ENCODE measurements around the gene TRRAP. TPM values are rescaled to one million over a fixed set of nuclear protein-coding genes. Genes with fewer than 3 reads are reported as not detected.
"Not testable (repeated sequence)": the region's sequence is repeated elsewhere in the genome, so short reads cannot be mapped to it uniquely, and the experiment has no call there.

Gene TRRAP
- polyA plus RNA-seq, 1 donor from 2014 or later: 10.2 TPM

- Mint-ChIP-seq H3K27ac (no peak overlapping the region), H3K27me3 (peaks cover 3% of the 10 kb centered on the region), H3K9me3 (no peaks in the 10 kb centered on the region), H3K4me1 (peaks cover 3 to 4% (median 3%) of the 10 kb centered on the region in 3 donors), H3K36me3 (no peaks in the 10 kb centered on the region), H3K4me3 (peak overlapping the region in 1 of 4 donors; percentile 42)
Observed at GRCh38 chr7:98872328-98872924, 5.9 kb upstream of the TRRAP start.

- H3K9me3 Mint-ChIP-seq, H3K36me3 Mint-ChIP-seq: not testable (repeated sequence)
- H3K4me3 Mint-ChIP-seq: peak overlapping the region in 1 of 4 donors; percentile 64
Observed at GRCh38 chr7:98873610-98874009, 4.7 kb upstream of the TRRAP start.

GRCh38 chr7:98874942-98875341, 3.4 kb upstream of the TRRAP start:
- peak overlapping the region in 1 of 4 donors; percentile 64 for H3K4me3 Mint-ChIP-seq
- H3K27me3 Mint-ChIP-seq: peaks cover 3% of the 10 kb centered on the region
- no peaks in the 10 kb centered on the region for H3K9me3 Mint-ChIP-seq
- no peaks in the 10 kb centered on the region for H3K36me3 Mint-ChIP-seq
- H3K4me1 Mint-ChIP-seq: peaks cover 7 to 10% (median 7%) of the 10 kb centered on the region in 3 donors
- peak overlapping the region in 1 of 3 donors; percentile 14 for H3K27ac Mint-ChIP-seq

More at GRCh38 chr7:98873610-98874009, 4.7 kb upstream of the TRRAP start:
- not testable (repeated sequence) for H3K4me1 Mint-ChIP-seq, H3K27me3 Mint-ChIP-seq
- peak overlapping the region in 1 of 3 donors; percentile 39 for H3K27ac Mint-ChIP-seq

- H3K27me3 Mint-ChIP-seq: peaks cover under 1% of the 10 kb centered on the region
- H3K27ac Mint-ChIP-seq: peak overlapping the region in 1 of 3 donors; percentile 81
- H3K9me3 Mint-ChIP-seq: no peaks in the 10 kb centered on the region
- peak overlapping the region in 1 of 4 donors; percentile 64 for H3K4me3 Mint-ChIP-seq
- H3K4me1 Mint-ChIP-seq: peaks cover 6 to 9% (median 8%) of the 10 kb centered on the region in 3 donors
- no peaks in the 10 kb centered on the region for H3K36me3 Mint-ChIP-seq
Observed at GRCh38 chr7:98875501-98875900, 2.8 kb upstream of the TRRAP start.

- Mint-ChIP-seq H3K4me3 (peak overlapping the region; percentile 29 to 83 (median 73)), H3K36me3 (no peaks in the 10 kb centered on the region), H3K27me3 (no peaks in the 10 kb centered on the region), H3K9me3 (no peaks in the 10 kb centered on the region), H3K27ac (peak overlapping the region in 2 of 3 donors; percentile 47 to 88), H3K4me1 (peaks cover 5 to 15% (median 7%) of the 10 kb centered on the region in 3 donors)
Observed at GRCh38 chr7:98877146-98877545, 1.2 kb upstream of the TRRAP start.

GRCh38 chr7:98877692-98878364, 504 bp upstream of the TRRAP start:
- Mint-ChIP-seq H3K9me3 (no peaks in the 10 kb centered on the region), H3K36me3 (peaks cover 2% of the 10 kb centered on the region), H3K4me3 (peak overlapping the region; percentile 67 to 83 (median 78)), H3K27ac (peak overlapping the region; percentile 31 to 88 (median 47)), H3K4me1 (peaks cover 5 to 15% (median 7%) of the 10 kb centered on the region in 3 donors), H3K27me3 (no peaks in the 10 kb centered on the region)

- Mint-ChIP-seq H3K27me3 (no peaks in the 10 kb centered on the region), H3K4me1 (peaks cover 5 to 20% (median 9%) of the 10 kb centered on the region in 3 donors), H3K4me3 (peak overlapping the region; percentile 90 to 98 (median 94)), H3K9me3 (no peaks in the 10 kb centered on the region), H3K36me3 (peaks cover 3% of the 10 kb centered on the region), H3K27ac (peak overlapping the region; percentile 85 to 97 (median 96))
Observed at GRCh38 chr7:98879198-98879978, 1.1 kb downstream of the TRRAP start.

GRCh38 chr7:98879979-98880315, 1.6 kb downstream of the TRRAP start:
- Mint-ChIP-seq H3K27me3 (no peaks in the 10 kb centered on the region), H3K4me3 (peak overlapping the region; percentile 90 to 98 (median 94)), H3K4me1 (peaks cover 5 to 20% (median 9%) of the 10 kb centered on the region in 3 donors), H3K27ac (peak overlapping the region; percentile 85 to 97 (median 96)), H3K9me3 (no peaks in the 10 kb centered on the region), H3K36me3 (peaks cover 3% of the 10 kb centered on the region)

GRCh38 chr7:98880485-98880884, 2.2 kb downstream of the TRRAP start:
- peak overlapping the region; percentile 85 to 97 (median 96) for H3K27ac Mint-ChIP-seq
- H3K4me3 Mint-ChIP-seq: peak overlapping the region; percentile 90 to 98 (median 94)
- no peaks in the 10 kb centered on the region for H3K9me3 Mint-ChIP-seq
- peaks cover 5 to 20% (median 9%) of the 10 kb centered on the region in 3 donors for H3K4me1 Mint-ChIP-seq
- H3K27me3 Mint-ChIP-seq: no peaks in the 10 kb centered on the region
- peaks cover 3% of the 10 kb centered on the region for H3K36me3 Mint-ChIP-seq

- Mint-ChIP-seq H3K4me1 (peaks cover 5 to 20% (median 9%) of the 10 kb centered on the region in 3 donors), H3K36me3 (peaks cover 3% of the 10 kb centered on the region), H3K27me3 (no peaks in the 10 kb centered on the region)
Observed at GRCh38 chr7:98881561-98882315, 3.4 kb downstream of the TRRAP start.

GRCh38 chr7:98884416-98884815, 6.1 kb downstream of the TRRAP start:
- Mint-ChIP-seq H3K4me3 (no peak overlapping the region), H3K9me3 (no peaks in the 10 kb centered on the region), H3K27ac (no peak overlapping the region), H3K27me3 (no peaks in the 10 kb centered on the region), H3K4me1 (peaks cover 8 to 27% (median 9%) of the 10 kb centered on the region in 3 donors), H3K36me3 (peaks cover 5% of the 10 kb centered on the region)

More at GRCh38 chr7:98881561-98882315, 3.4 kb downstream of the TRRAP start:
- H3K27ac Mint-ChIP-seq: peak overlapping the region in 1 of 3 donors; percentile 96
- H3K9me3 Mint-ChIP-seq: no peaks in the 10 kb centered on the region
- H3K4me3 Mint-ChIP-seq: peak overlapping the region in 2 of 4 donors; percentile 24 to 44

GRCh38 chr7:98887038-98887437, 8.7 kb downstream of the TRRAP start:
- H3K36me3 Mint-ChIP-seq: peaks cover 5% of the 10 kb centered on the region
- peaks cover 2 to 14% (median 3%) of the 10 kb centered on the region in 3 donors for H3K4me1 Mint-ChIP-seq
- no peaks in the 10 kb centered on the region for H3K9me3 Mint-ChIP-seq
- H3K4me3 Mint-ChIP-seq: no peak overlapping the region
- H3K27me3 Mint-ChIP-seq: no peaks in the 10 kb centered on the region
- H3K27ac Mint-ChIP-seq: no peak overlapping the region

GRCh38 chr7:98892609-98893008, 14.3 kb downstream of the TRRAP start:
- no peaks in the 10 kb centered on the region for H3K27me3 Mint-ChIP-seq
- no peak overlapping the region for H3K4me3 Mint-ChIP-seq
- H3K4me1 Mint-ChIP-seq: peaks cover 0 to 7% (median 6%) of the 10 kb centered on the region in 3 donors
- no peaks in the 10 kb centered on the region for H3K9me3 Mint-ChIP-seq
- H3K27ac Mint-ChIP-seq: peak overlapping the region in 1 of 3 donors; percentile 92
- H3K36me3 Mint-ChIP-seq: peaks cover 6% of the 10 kb centered on the region

- Mint-ChIP-seq H3K27ac (no peak overlapping the region), H3K36me3 (peaks cover 13% of the 10 kb centered on the region), H3K9me3 (no peaks in the 10 kb centered on the region)
Observed at GRCh38 chr7:98899816-98900215, 21.5 kb downstream of the TRRAP start.

More at GRCh38 chr7:98899816-98900215, 21.5 kb downstream of the TRRAP start:
- H3K4me3 Mint-ChIP-seq: no peak overlapping the region
- no peaks in the 10 kb centered on the region for H3K27me3 Mint-ChIP-seq
- H3K4me1 Mint-ChIP-seq: peaks cover 0 to 4% (median 0%) of the 10 kb centered on the region in 3 donors

Measured in IgD-negative memory B cell (primary cell).